B cell (primary cell): ENCODE measurements around the gene GPR162.

ENCODE experiments used
- EZH2 ChIP-seq: IDR thresholded peaks from 2 replicates; pipeline ENCODE4 v1.6.1; 2012; ENCODE audit warnings: borderline replicate concordance, low read depth, mild to moderate bottlenecking, moderate library complexity, low read length; ENCODE audit not compliant: insufficient read depth, poor library complexity, severe bottlenecking
- TF ChIP-seq, protein P1 (sequence below): fragments of 200-600 bp; IDR thresholded peaks from one replicate; pipeline ENCODE4 v1.8.0; 2022; ENCODE audit warnings: antibody characterized with exemption, mild to moderate bottlenecking

DNA sequence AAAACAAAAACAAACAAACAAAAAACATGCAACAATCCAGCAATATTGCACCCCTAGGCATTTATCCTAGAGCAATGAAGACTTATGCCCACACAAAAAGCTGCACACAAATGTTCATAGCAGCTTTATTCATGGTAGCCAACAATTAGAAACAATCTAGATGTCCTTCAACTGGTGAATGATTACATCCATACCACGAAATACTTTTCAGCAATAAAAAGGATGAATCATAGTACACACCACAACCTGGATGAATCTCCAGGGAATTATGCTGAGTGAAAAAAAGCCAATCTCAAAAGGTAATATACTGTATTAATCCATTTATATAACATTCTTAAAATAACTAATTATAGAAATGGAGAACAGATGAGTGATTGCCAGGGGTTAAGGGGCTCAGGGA lies 14.5 kb upstream of the GPR162 start:
- TF ChIP-seq, protein P1, sequence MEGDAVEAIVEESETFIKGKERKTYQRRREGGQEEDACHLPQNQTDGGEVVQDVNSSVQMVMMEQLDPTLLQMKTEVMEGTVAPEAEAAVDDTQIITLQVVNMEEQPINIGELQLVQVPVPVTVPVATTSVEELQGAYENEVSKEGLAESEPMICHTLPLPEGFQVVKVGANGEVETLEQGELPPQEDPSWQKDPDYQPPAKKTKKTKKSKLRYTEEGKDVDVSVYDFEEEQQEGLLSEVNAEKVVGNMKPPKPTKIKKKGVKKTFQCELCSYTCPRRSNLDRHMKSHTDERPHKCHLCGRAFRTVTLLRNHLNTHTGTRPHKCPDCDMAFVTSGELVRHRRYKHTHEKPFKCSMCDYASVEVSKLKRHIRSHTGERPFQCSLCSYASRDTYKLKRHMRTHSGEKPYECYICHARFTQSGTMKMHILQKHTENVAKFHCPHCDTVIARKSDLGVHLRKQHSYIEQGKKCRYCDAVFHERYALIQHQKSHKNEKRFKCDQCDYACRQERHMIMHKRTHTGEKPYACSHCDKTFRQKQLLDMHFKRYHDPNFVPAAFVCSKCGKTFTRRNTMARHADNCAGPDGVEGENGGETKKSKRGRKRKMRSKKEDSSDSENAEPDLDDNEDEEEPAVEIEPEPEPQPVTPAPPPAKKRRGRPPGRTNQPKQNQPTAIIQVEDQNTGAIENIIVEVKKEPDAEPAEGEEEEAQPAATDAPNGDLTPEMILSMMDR: no peak
- TF ChIP-seq EZH2: no peak
